ENCODE measurements around the gene NOP56. TPM values are rescaled to one million over a fixed set of nuclear protein-coding genes. Genes with fewer than 3 reads are reported as not detected.
"Not testable (repeated sequence)": the region's sequence is repeated elsewhere in the genome, so short reads cannot be mapped to it uniquely, and the experiment has no call there.

The NOP56 gene
- total and polyA plus RNA-seq, 5 donors from 2014 or later: 91.8 to 249 (median 105) TPM

DNA sequence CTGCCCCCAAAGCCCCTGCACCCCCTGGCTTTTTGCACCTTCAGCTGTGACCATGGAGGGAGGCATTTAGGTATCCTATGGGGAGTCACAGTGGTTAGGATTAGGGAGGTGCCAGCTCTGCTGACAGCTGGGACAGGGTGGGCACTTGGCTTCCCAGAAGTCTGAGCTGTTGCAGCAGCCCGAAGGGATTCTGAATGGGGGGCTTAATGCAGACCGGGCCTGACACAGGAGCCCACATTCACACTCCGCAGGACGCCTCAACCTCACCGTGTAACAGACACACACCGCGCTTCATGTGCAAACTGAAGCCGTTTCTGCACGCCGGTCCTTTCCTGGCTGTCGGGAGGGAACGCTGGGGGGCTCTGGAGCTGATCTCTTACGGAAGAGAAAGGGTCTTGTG is 42.1 kb downstream of the NOP56 start:
- Mint-ChIP-seq H3K4me1 (peaks cover 0 to 19% (median 11%) of the 10 kb centered on the region in 4 donors), H3K9me3 (peaks cover 0 to 4% (median 0%) of the 10 kb centered on the region in 7 donors), H3K36me3 (no peaks in the 10 kb centered on the region), H3K4me3 (peak overlapping the region; percentile 8 to 84 (median 58)), H3K27ac (no peak overlapping the region), H3K27me3 (peaks cover 67% of the 10 kb centered on the region)
- DNase-seq (no peak), ATAC-seq (ENCODE audit: low read depth in 2 of 2) (no peak)
- Histone ChIP-seq H3K9me3 (ENCODE audit: control insufficient read depth in 2 of 2, low read length in 2 of 2) (no peaks in the 10 kb centered on the region), H3K27ac (ENCODE audit: insufficient read depth, low read length, poor library complexity, severe bottlenecking) (no peak overlapping the region), H3K4me1 (ENCODE audit: control insufficient read depth, insufficient read depth, low read length, poor library complexity, severe bottlenecking) (peaks cover 16% of the 10 kb centered on the region), H3K4me3 (ENCODE audit: low read depth, low read length) (no peak overlapping the region), H3K27me3 (ENCODE audit: control insufficient read depth, insufficient read depth, low read length) (peaks cover 29% of the 10 kb centered on the region), H3K36me3 (ENCODE audit: control insufficient read depth, insufficient read depth, low read length) (no peaks in the 10 kb centered on the region)

DNA sequence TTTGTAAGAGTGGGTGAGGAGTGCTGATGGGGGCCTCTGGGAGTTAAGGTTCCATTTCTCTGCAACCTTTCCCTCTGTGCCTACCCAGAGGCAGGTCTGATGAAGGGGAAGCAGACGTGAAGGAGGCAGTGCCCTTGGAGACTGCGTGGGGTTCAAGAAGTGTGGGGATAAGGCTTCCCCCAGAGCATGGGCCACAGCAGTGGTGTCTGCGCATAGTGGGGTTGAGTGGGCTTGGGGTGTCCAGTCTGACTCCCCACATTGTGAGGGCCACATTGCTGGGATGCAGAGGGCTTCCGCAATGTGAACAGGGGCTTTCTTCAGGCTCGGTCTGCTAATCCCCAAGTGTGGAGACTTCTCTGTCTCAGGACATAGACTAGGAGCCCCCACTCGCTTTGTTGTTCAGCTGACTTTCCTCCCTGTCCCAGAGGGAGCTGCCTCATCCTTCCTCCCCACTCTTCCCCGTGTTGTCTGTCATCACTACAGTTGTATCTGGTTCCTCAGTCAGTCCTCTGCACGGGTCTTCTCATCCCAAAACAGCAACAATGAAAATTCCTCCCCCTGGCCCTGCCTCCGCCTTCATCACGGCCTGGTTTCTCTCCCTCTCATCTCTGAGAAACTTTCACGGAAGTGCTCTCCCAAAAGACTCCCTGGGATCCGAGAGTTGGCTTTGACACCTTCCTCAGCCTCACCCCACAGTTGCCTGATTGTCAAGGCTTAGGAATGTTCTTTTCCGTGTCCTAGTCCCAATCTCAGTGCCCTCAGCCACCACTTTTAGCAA is 43.0 kb downstream of the NOP56 start:
- no peaks in the 10 kb centered on the region for H3K9me3 ChIP-seq (ENCODE audit: control insufficient read depth in 2 of 2, low read length in 2 of 2)
- no peak overlapping the region for H3K27ac ChIP-seq (ENCODE audit: insufficient read depth, low read length, poor library complexity, severe bottlenecking)
- H3K9me3 Mint-ChIP-seq: peaks cover 0 to 4% (median 0%) of the 10 kb centered on the region in 7 donors
- peaks cover 26% of the 10 kb centered on the region for H3K27me3 ChIP-seq (ENCODE audit: control insufficient read depth, insufficient read depth, low read length)
- H3K36me3 Mint-ChIP-seq: no peaks in the 10 kb centered on the region
- ATAC-seq (ENCODE audit: low read depth in 2 of 2) (no peak), DNase-seq (no peak)
- no peak overlapping the region for H3K4me3 ChIP-seq (ENCODE audit: low read depth, low read length)
- peak overlapping the region in 3 of 4 donors; percentile 34 to 84 (median 81) for H3K4me3 Mint-ChIP-seq
- H3K4me1 Mint-ChIP-seq: peaks cover 0 to 14% (median 9%) of the 10 kb centered on the region in 4 donors
- peaks cover 59% of the 10 kb centered on the region for H3K27me3 Mint-ChIP-seq
- peaks cover 16% of the 10 kb centered on the region for H3K4me1 ChIP-seq (ENCODE audit: control insufficient read depth, insufficient read depth, low read length, poor library complexity, severe bottlenecking)
- H3K27ac Mint-ChIP-seq: peak overlapping the region in 1 of 3 donors; percentile 62
- H3K36me3 ChIP-seq (ENCODE audit: control insufficient read depth, insufficient read depth, low read length): no peaks in the 10 kb centered on the region

DNA sequence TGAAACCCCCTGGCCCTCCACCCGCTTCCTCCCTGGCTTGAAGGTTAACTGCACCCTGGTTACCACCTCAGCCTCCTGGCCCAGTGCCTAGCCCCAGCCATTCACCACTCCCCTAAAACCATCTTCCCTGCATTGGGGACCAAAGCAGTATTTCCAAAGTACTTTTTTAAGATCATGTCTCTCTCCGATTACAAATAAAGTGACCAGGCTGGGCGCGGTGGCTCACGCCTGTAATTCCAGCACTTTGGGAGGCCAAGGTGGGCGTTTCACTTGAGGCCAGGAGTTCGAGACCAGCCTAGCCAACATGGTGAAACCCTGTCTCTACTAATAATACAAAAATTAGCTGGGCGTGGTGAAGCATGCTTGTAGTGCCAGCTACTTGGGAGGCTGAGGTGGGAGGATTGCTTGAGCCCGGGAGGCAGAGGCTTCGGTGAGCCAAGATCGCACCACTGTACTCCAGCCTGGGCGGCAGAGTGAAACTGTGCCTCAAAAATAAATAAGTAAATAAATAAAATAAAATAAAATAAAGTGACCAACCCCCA is 43.6 kb downstream of the NOP56 start:
- H3K36me3 Mint-ChIP-seq; ATAC-seq (ENCODE audit: low read depth in 2 of 2); H3K27ac Mint-ChIP-seq; H3K9me3 Mint-ChIP-seq; H3K4me3 ChIP-seq (ENCODE audit: low read depth, low read length); H3K36me3 ChIP-seq (ENCODE audit: control insufficient read depth, insufficient read depth, low read length); H3K9me3 ChIP-seq (ENCODE audit: control insufficient read depth in 2 of 2, low read length in 2 of 2); DNase-seq; H3K27ac ChIP-seq (ENCODE audit: insufficient read depth, low read length, poor library complexity, severe bottlenecking): not testable (repeated sequence)
- Mint-ChIP-seq H3K4me1 (peaks cover 0 to 12% (median 6%) of the 10 kb centered on the region in 4 donors), H3K4me3 (peak overlapping the region in 2 of 4 donors; percentile 76 to 84), H3K27me3 (peaks cover 53% of the 10 kb centered on the region)
- peaks cover 23% of the 10 kb centered on the region for H3K27me3 ChIP-seq (ENCODE audit: control insufficient read depth, insufficient read depth, low read length)
- peaks cover 16% of the 10 kb centered on the region for H3K4me1 ChIP-seq (ENCODE audit: control insufficient read depth, insufficient read depth, low read length, poor library complexity, severe bottlenecking)

DNA sequence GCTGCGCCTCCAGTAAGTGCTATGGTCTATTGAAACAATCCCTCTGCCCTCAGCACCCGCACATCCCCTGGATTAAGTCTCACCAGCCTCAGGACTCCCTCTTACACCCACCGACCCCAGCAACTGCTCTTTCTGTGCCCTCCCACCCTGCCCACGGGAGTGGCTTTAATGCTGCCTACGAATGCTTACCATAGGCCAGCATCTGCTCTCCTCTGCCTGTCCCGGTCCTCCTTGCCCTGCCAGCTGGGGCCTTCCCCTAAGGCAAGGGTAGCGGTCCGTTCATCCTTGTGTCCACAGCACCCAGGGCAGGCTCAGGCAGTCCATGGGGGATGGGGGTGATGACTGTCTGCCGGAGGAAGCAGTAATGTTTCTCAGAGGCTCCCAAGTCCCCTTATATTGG is 44.2 kb downstream of the NOP56 start:
- Mint-ChIP-seq H3K9me3 (peaks cover 0 to 4% (median 0%) of the 10 kb centered on the region in 7 donors), H3K36me3 (no peaks in the 10 kb centered on the region), H3K27me3 (peaks cover 47% of the 10 kb centered on the region), H3K27ac (no peak overlapping the region), H3K4me1 (peaks cover 0 to 6% (median 4%) of the 10 kb centered on the region in 4 donors), H3K4me3 (no peak overlapping the region)
- Histone ChIP-seq H3K36me3 (ENCODE audit: control insufficient read depth, insufficient read depth, low read length) (no peaks in the 10 kb centered on the region), H3K27me3 (ENCODE audit: control insufficient read depth, insufficient read depth, low read length) (peaks cover 21% of the 10 kb centered on the region), H3K9me3 (ENCODE audit: control insufficient read depth in 2 of 2, low read length in 2 of 2) (no peaks in the 10 kb centered on the region), H3K4me3 (ENCODE audit: low read depth, low read length) (no peak overlapping the region), H3K27ac (ENCODE audit: insufficient read depth, low read length, poor library complexity, severe bottlenecking) (no peak overlapping the region), H3K4me1 (ENCODE audit: control insufficient read depth, insufficient read depth, low read length, poor library complexity, severe bottlenecking) (peaks cover 16% of the 10 kb centered on the region)
- ATAC-seq (ENCODE audit: low read depth in 2 of 2) (no peak), DNase-seq (no peak)

DNA sequence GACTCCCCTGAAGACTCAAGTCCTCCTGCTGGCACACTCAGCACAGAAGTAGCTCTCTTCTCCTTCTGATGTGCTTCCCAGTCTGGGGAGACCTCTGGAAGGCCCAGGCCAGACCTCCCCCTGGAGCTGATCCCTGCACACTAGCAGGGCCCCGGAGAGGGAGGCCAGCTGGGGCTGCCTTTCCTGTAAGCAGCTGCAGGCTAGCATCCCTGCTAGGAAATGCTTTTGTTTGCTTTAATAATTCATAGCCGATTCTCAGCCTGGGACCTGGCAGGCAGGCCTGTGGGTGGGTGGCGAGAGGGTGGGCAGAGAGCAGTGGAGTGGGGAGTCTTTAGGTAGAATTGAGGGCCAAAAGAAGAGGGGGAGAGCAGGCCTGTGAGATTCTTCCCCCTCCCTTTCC is 45.3 kb downstream of the NOP56 start:
- no peak overlapping the region for H3K4me3 ChIP-seq (ENCODE audit: low read depth, low read length)
- Mint-ChIP-seq H3K27me3 (peaks cover 47% of the 10 kb centered on the region), H3K4me3 (no peak overlapping the region), H3K9me3 (peaks cover 0 to 4% (median 0%) of the 10 kb centered on the region in 7 donors), H3K4me1 (no peaks in the 10 kb centered on the region), H3K36me3 (no peaks in the 10 kb centered on the region), H3K27ac (no peak overlapping the region)
- H3K36me3 ChIP-seq (ENCODE audit: control insufficient read depth, insufficient read depth, low read length): no peaks in the 10 kb centered on the region
- DNase-seq (no peak), ATAC-seq (ENCODE audit: low read depth in 2 of 2) (no peak)
- H3K27me3 ChIP-seq (ENCODE audit: control insufficient read depth, insufficient read depth, low read length): peaks cover 17% of the 10 kb centered on the region
- no peaks in the 10 kb centered on the region for H3K9me3 ChIP-seq (ENCODE audit: control insufficient read depth in 2 of 2, low read length in 2 of 2)
- peaks cover 10% of the 10 kb centered on the region for H3K4me1 ChIP-seq (ENCODE audit: control insufficient read depth, insufficient read depth, low read length, poor library complexity, severe bottlenecking)
- no peak overlapping the region for H3K27ac ChIP-seq (ENCODE audit: insufficient read depth, low read length, poor library complexity, severe bottlenecking)

DNA sequence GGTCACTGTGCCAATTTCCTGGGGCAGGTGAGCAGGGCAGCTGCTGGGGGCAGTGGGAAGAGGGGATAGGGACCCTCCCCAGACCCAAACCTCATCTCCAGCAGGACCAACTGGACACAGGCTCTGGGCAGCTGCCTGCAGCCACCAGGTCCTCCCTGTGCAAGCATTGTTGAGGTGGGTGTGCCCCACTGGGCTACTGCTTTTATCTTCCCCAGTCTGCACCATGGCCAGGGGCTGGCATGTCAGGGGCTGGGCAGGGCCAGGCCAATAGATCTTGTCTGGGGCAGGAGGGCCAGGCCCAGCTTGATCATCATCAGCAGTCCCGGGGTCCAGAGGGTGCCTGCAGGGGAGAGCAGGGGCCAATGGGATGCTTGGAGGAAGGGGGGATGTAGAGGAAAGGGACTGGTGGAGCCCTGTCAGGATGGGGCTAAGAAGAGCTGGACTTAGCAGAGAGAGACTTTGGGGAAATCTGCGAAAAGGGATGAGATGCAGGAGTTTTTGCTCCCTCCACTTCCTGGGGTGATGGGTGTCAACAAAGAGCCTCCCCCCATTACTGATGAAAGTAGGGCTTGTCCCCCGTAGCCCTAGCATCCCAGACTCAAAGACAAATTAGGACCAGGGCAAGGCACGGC is 45.9 kb downstream of the NOP56 start:
- Mint-ChIP-seq H3K4me1 (no peaks in the 10 kb centered on the region), H3K36me3 (no peaks in the 10 kb centered on the region), H3K4me3 (no peak overlapping the region), H3K27ac (no peak overlapping the region), H3K9me3 (peaks cover 0 to 4% (median 0%) of the 10 kb centered on the region in 7 donors), H3K27me3 (peaks cover 47% of the 10 kb centered on the region)
- Histone ChIP-seq H3K4me1 (ENCODE audit: control insufficient read depth, insufficient read depth, low read length, poor library complexity, severe bottlenecking) (peaks cover 9% of the 10 kb centered on the region), H3K27ac (ENCODE audit: insufficient read depth, low read length, poor library complexity, severe bottlenecking) (no peak overlapping the region), H3K27me3 (ENCODE audit: control insufficient read depth, insufficient read depth, low read length) (peaks cover 17% of the 10 kb centered on the region), H3K4me3 (ENCODE audit: low read depth, low read length) (no peak overlapping the region), H3K36me3 (ENCODE audit: control insufficient read depth, insufficient read depth, low read length) (no peaks in the 10 kb centered on the region), H3K9me3 (ENCODE audit: control insufficient read depth in 2 of 2, low read length in 2 of 2) (no peaks in the 10 kb centered on the region)
- ATAC-seq (ENCODE audit: low read depth in 2 of 2) (no peak), DNase-seq (no peak)

DNA sequence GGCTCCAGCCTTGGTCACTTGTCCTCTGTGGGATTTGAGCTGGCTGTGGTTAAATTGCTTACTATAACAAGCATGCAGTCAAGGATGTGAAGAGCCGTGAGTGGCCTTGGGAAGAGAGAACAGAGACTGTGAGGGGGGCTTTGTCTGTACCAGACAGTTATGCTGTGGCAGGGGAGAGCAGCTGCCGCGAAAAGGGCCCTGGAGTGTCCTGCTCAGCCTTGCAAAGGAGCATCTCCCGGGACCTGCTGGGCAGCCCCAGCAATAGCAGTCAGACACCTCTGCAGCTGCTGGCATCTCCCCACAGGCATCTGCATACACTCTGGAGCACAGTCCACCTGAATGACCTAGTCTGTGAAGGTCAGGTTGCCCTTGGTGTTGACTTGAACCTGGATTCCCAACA is 46.5 kb downstream of the NOP56 start:
- no peaks in the 10 kb centered on the region for H3K36me3 ChIP-seq (ENCODE audit: control insufficient read depth, insufficient read depth, low read length)
- no peaks in the 10 kb centered on the region for H3K9me3 ChIP-seq (ENCODE audit: control insufficient read depth in 2 of 2, low read length in 2 of 2)
- no peaks in the 10 kb centered on the region for H3K4me1 Mint-ChIP-seq
- H3K36me3 Mint-ChIP-seq: no peaks in the 10 kb centered on the region
- H3K4me1 ChIP-seq (ENCODE audit: control insufficient read depth, insufficient read depth, low read length, poor library complexity, severe bottlenecking): peaks cover 3% of the 10 kb centered on the region
- H3K4me3 Mint-ChIP-seq: no peak overlapping the region
- no peak overlapping the region for H3K4me3 ChIP-seq (ENCODE audit: low read depth, low read length)
- peaks cover 0 to 4% (median 0%) of the 10 kb centered on the region in 7 donors for H3K9me3 Mint-ChIP-seq
- H3K27ac ChIP-seq (ENCODE audit: insufficient read depth, low read length, poor library complexity, severe bottlenecking): no peak overlapping the region
- no peak for DNase-seq
- ATAC-seq (ENCODE audit: low read depth in 2 of 2): no peak
- peaks cover 17% of the 10 kb centered on the region for H3K27me3 ChIP-seq (ENCODE audit: control insufficient read depth, insufficient read depth, low read length)
- H3K27me3 Mint-ChIP-seq: peaks cover 47% of the 10 kb centered on the region
- no peak overlapping the region for H3K27ac Mint-ChIP-seq
